ENCODE data around the gene ANKK1.

Gene ANKK1

DNA sequence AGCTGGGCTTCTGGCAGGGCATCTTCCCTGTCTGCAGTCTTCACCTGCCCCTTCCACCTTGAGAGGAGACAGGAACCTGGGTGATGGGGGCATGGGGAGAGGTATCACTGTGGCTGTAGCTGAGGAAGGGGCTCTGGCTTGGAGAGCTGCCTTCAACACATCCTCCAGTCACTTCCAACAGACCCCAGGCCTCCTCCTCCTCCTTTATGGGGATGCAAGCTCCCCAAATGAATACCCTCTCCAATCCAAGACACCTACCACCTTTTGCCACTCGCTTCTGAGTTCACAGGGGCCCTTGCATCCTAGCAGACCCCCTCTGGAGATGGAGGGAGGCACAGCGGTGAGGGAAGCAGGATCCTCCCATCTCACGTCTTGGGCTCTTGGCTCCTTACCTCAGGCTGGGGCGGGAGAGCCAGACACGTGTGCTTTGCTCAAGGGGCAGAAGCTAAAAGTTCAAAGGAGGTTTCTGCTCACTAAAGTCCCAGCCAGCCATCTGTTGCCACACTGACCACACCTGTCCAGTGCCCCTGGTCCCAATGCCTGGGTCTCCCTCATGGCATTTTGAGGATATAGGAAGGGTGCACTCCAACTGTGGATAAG lies 13.2 kb downstream of the ANKK1 start:
- POLR2A ChIA-PET = no interaction called here
- TF ChIP-seq, protein P1, sequence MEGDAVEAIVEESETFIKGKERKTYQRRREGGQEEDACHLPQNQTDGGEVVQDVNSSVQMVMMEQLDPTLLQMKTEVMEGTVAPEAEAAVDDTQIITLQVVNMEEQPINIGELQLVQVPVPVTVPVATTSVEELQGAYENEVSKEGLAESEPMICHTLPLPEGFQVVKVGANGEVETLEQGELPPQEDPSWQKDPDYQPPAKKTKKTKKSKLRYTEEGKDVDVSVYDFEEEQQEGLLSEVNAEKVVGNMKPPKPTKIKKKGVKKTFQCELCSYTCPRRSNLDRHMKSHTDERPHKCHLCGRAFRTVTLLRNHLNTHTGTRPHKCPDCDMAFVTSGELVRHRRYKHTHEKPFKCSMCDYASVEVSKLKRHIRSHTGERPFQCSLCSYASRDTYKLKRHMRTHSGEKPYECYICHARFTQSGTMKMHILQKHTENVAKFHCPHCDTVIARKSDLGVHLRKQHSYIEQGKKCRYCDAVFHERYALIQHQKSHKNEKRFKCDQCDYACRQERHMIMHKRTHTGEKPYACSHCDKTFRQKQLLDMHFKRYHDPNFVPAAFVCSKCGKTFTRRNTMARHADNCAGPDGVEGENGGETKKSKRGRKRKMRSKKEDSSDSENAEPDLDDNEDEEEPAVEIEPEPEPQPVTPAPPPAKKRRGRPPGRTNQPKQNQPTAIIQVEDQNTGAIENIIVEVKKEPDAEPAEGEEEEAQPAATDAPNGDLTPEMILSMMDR (IDR thresholded peaks at IDR 0.05; ENCODE audit: insufficient read depth, low read length, missing control alignments) = no peak
- CTCF ChIA-PET = no interaction called here
- H3K4me3 ChIP-seq (ENCODE audit: low read depth, low read length) = no peak overlapping the region
- DNase-seq (ENCODE audit: low read depth, low spot score) = no peak

DNA sequence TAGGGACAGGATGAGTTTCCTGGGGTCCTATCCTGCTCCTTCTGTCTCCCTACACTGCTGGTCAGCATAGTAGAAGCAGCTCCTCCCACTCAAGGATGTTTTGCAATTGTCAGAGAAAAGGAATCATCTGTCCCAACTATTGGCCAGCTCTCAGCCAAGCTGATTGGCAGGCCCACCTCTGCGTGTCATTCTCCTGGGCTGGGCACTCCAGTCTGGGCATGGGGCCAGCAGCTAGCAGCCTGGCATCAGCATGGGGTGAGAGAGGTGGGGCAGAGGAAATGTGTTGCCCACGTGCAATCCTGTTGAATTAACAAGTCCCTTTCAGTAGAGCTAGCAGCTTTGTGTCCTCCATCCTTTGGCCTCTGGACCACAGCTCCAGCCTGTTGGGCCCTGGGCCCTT lies 14.1 kb downstream of the ANKK1 start:
- CTCF ChIA-PET = no interaction called here
- POLR2A ChIA-PET = no interaction called here
- no peak overlapping the region for H3K4me3 ChIP-seq (ENCODE audit: low read depth, low read length)
- no peak for DNase-seq (ENCODE audit: low read depth, low spot score)
- TF ChIP-seq, protein P1 (IDR thresholded peaks at IDR 0.05; ENCODE audit: insufficient read depth, low read length, missing control alignments) = no peak

DNA sequence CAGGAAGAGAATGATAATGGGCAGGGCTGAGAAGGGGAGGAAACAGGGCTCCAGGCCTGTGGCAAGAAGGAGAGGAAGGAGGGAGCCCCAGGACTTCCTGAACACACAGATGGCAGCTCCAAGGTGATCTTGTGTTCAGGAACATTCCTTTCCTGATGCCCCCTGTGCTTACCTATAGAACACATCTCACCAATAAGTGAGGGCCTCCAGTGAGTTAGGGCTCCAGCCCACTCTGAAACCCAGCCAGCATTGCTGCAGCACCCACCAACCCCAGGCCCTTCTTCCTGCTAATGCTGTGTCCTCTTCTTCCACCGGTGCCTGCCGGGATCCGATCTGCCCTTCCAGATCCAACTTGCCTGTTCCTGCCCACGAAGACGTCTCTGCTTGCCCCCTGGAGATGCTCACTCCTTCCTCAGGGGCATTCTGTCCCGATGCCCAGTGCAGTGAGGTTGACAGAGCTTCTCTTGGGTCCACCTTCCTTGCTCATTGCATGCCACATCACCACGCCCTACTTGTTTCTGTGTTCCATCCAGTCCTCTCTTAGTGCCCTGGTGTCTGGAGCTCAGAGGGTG lies 17.4 kb downstream of the ANKK1 start:
- CTCF ChIA-PET = no interaction called here
- POLR2A ChIA-PET = no interaction called here
- TF ChIP-seq, protein P1 (IDR thresholded peaks at IDR 0.05; ENCODE audit: insufficient read depth, low read length, missing control alignments) = no peak
- no peak for DNase-seq (ENCODE audit: low read depth, low spot score)
- H3K4me3 ChIP-seq (ENCODE audit: low read depth, low read length) = no peak overlapping the region

DNA sequence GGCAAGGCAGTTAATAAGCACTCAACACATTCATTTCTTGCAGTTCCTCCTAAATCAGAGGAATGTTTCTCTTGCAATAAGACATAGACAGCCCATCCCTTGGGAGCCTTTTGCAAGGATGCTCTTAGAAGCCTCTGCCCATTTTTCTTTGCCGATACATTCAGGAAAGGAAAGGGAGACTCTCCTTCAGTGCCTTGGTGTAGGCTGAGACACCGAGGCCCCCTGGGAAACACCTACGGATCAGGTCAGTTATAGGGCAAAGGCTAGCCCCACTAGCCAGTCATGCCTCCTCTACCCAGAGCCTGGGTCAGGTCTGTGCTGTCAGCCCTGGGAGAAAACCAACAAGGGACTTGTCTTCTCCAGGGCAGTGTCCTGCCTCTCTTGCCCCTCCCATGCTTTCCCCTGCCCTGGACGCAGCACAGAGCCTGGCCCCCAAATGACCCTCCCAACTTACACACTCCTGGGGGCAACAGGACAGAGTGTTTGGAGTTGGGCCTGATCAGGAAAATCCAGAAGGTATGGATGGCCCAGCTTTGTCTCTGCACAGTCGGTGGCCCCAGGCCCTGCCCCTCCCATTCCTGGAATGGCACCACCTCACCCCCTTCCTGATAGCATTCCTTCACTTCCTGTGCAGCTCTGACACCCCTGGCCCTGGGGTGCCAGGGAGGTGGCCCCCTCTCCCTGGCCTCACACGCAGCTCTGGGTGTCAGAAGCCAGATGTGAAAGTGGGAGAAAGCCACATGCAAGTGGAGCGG lies 18.3 kb downstream of the ANKK1 start:
- H3K4me3 ChIP-seq (ENCODE audit: low read depth, low read length) = no peak overlapping the region
- TF ChIP-seq, protein P1 (IDR thresholded peaks at IDR 0.05; ENCODE audit: insufficient read depth, low read length, missing control alignments) = no peak
- DNase-seq (ENCODE audit: low read depth, low spot score) = no peak
- CTCF ChIA-PET = no interaction called here
- POLR2A ChIA-PET = no interaction called here

DNA sequence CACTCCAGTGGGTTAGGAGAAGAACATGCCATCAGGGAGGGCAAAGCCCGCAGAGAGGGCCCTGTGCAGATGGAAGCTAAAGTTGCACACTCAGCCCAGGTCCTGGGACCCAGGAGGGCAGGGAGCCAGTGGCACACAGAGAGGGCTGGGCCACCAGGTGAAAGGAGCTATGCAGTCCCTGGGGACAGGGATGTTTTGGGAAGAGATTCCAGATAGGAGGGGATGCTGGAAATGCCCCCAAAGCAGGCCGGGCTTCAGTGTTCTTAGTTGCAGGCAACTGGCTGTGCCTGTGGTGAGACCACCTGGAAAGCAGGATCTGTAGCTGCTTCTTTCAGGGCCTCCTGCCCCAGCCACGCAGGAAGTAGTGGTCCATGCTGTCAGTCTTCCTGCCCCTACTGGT lies 19.6 kb downstream of the ANKK1 start:
- TF ChIP-seq, protein P1 (IDR thresholded peaks at IDR 0.05; ENCODE audit: insufficient read depth, low read length, missing control alignments) = no peak
- ChIA-PET POLR2A (no interaction called here), CTCF (no interaction called here)
- H3K4me3 ChIP-seq (ENCODE audit: low read depth, low read length) = no peak overlapping the region
- no peak for DNase-seq (ENCODE audit: low read depth, low spot score)

DNA sequence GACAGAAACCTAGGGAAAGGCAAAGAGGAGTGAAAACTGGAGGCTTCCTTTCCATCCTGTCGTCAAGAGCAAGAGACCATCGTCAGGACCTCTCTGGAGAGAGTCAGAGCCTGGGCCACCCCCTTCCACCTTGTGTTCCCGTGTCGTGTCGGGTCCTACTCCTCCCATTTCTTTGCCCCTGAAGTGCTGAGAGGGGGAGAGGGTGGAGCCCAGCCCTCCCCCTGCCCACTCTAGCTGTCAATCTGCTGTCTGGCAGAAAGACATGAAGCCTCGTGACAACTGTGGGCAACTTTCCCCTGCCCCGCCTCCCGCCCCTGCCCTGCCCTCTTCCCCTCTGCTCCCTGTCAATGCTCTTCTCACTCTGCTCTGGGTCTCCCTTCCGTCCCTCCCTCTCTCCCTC lies 20.6 kb downstream of the ANKK1 start:
- TF ChIP-seq, protein P1 (IDR thresholded peaks at IDR 0.05; ENCODE audit: insufficient read depth, low read length, missing control alignments) = no peak
- ChIA-PET POLR2A (no interaction called here), CTCF (no interaction called here)
- DNase-seq (ENCODE audit: low read depth, low spot score) = no peak
- H3K4me3 ChIP-seq (ENCODE audit: low read depth, low read length) = no peak overlapping the region
